GM12872 (cell line): ENCODE results near the gene ZNF562.

ENCODE experiments used
- CTCF ChIP-seq: IDR thresholded peaks from 3 replicates; pipeline ENCODE4 v1.5.1; 2011; ENCODE audit warnings: low read depth, mild to moderate bottlenecking, low read length, moderate library complexity; ENCODE audit not compliant: insufficient read depth

ZNF562 gene

GRCh38 chr19:9674663-9675357, at the start of gene ZNF562:
ZNF562 (minus strand) TSS chr19:9675100; CDS start chr19:9660744, 14,356 bp downstream.
- no peak for TF ChIP-seq CTCF

GRCh38 chr19:9724157-9724556, 49.3 kb upstream of the ZNF562 start:
- TF ChIP-seq CTCF, result no peak

- TF ChIP-seq CTCF, result no peak
Measured at GRCh38 chr19:9721861-9722260, 47.0 kb upstream of the ZNF562 start.

- TF ChIP-seq CTCF, result no peak
Measured at GRCh38 chr19:9720541-9720940, 45.6 kb upstream of the ZNF562 start.

GRCh38 chr19:9711815-9712214, 36.9 kb upstream of the ZNF562 start:
- TF ChIP-seq CTCF, result no peak

GRCh38 chr19:9709305-9709704, 34.4 kb upstream of the ZNF562 start:
- TF ChIP-seq CTCF, result no peak

GRCh38 chr19:9705836-9706235, 30.9 kb upstream of the ZNF562 start:
- no peak for TF ChIP-seq CTCF

GRCh38 chr19:9702186-9702585, 27.3 kb upstream of the ZNF562 start:
- TF ChIP-seq CTCF, result no peak
